Stimulated activated CD8-positive, alpha-beta memory T cell treated with anti-CD3 and anti-CD28 coated beads, Interleukin-2, amount 100 ng/mL, for 48 hours (primary cell): ENCODE results near the gene FAM187B.

Source experiments
- DNase-seq, 2 donors: peaks; one replicate each; pipeline ENCODE4 v3.0.0-alpha.2; 2020; ENCODE audit warnings: low read depth in 2 of 2

The FAM187B gene

DNA sequence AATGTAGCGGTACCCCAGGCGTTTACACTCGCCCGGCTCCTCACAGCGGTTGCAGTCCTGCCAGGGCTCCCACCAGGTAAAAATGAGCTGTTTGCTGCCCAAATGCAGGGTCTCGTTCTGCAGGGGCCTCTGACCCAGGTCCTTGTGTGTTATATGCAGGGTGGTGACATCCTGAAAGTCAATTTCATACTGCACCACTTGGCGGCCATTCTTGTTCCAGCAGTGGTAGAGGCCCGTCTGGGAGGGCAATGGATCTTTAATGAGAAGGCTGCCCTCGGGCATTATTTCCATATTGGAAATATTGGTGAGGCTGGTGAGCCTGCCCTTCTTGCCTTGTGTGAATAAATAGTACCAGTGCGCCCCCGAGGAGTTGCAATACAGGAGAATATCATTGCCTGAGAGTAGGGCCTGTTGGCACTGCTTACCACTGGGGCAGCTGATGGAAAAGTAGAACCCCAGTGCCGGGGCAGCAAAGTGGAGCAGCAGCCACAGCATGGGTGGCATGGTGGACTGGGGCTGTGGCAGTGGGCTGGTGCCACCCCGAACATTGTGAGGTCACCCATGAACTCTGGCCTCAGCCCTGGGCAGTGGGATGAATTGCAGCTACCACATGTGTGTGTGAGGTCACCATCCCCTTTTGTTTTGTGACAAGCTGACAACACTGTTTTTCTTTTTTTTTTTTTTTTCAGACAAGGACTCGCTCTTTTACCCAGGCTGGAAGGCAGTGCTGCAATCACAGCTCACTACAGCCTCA lies at the start of gene FAM187B:
FAM187B (minus strand) TSS at position 563 of the 754 bp plus-strand sequence; CDS start at position 504, 59 bp downstream.
- no peak for DNase-seq

DNA sequence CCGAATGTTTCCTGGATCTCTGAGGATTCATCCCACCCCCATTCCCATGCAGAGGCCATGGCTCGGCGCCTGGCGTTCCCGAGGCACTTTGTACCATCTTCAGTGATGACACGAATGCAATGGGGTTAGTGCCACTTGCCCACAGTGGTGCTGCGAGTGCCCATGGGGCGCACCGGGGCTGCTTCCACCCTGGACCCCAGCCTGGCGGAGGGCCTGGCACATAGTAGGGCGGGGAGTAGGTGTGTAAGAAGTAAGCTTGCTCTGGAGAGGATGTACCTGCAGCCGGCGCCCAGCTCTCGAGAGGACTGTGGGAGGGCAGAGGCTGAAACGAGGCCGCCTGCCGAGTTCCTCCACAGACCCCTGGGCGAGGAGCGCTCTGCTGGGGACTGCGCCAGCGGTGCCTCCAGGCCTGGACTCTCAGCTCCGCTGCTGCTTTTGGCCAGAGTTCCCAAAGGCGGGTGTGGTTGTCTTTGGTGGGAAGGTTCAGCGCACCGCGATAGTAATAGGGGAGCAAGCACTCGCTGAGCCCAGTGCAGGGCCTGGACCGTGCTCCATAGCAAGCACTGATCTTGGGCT lies 48.3 kb upstream of the FAM187B start:
- DNase-seq: no peak

- DNase-seq: no peak
Measured at GRCh38 chr19:35274323-35274722, 45.8 kb upstream of the FAM187B start.

DNA sequence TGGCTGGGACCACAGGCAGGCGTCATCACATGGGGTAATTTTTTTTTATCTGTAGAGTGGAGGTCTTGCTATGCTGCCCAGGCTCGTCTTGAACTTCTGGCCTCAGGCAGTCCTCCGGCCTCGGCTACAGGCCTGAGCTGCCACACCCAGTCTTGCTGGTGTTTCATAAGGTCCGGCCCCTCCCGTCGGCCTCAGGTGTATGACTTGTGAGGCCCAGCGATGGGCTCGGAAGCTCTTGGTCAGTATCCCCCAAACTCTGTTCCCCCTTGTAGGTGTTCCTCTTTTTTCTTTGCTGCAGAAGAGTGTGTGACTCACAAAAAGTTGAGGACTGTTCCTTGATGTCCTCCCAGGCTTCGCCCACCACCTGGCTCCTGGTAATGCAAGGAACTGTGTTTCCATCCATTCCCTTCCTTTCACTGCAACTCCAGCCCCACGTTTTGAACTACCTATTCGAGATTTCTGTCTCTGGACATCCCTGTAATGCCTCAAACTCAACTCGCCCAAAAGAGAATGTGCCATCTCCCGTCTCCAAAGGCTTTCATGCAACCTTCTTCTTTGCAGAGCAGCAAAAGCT lies 45.2 kb upstream of the FAM187B start:
- no peak for DNase-seq

GRCh38 chr19:35272954-35273649 lies 44.6 kb upstream of the FAM187B start:
- no peak for DNase-seq

DNA sequence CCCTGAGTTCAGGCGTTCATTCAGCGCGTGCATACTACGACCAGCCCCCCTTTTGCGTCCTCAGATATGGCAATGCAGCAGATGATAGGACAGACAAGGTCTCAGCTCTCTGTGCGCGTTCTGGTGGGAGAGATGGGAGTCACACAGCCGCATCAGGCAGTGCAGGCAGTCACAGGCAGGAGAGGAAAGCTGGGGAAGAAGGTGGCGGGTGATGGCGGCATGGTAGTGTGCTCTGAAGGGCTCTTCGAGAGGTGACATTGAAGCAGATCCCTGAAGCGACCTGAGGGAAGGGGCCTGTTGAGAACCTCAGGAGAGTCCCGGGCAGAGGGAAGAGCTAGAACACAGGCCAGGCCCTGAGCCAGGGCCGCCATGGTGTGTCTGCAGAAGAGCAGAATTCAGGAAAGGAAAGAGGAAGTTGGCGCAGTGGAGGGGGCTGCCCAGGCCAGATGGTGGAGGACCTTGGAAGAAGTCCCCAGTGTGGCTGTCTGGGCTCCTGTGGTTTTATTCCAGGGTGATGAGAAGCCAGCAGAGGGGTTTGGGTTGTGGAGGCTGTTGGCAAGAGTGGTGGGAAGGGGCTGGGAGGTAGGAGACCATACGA lies 43.7 kb upstream of the FAM187B start:
- no peak for DNase-seq

DNA sequence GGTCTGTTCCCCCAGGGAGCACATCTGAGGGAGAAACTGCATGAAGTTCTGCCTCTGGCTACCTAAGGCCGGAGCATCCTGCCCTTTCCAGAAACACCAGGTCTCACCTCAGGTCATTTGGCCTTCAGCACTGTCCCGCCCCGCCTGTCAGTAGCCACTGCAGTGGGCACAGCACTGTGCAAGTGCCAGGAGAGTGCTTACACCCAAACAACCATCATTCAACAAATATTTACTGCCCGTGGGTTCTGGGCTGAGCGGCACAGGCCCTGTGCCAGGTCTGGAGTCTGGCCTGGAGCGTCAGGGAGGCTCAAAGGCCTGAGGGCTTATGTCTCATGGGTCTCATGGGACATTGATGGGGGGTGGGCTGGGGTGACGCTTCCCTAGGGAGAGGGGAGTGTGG lies 43.0 kb upstream of the FAM187B start:
- no peak for DNase-seq

- no peak for DNase-seq
Measured at GRCh38 chr19:35270381-35270811, 41.9 kb upstream of the FAM187B start.

- peak; percentile 64 to 69 for DNase-seq
Measured at GRCh38 chr19:35269438-35270117, 41.0 kb upstream of the FAM187B start.

DNA sequence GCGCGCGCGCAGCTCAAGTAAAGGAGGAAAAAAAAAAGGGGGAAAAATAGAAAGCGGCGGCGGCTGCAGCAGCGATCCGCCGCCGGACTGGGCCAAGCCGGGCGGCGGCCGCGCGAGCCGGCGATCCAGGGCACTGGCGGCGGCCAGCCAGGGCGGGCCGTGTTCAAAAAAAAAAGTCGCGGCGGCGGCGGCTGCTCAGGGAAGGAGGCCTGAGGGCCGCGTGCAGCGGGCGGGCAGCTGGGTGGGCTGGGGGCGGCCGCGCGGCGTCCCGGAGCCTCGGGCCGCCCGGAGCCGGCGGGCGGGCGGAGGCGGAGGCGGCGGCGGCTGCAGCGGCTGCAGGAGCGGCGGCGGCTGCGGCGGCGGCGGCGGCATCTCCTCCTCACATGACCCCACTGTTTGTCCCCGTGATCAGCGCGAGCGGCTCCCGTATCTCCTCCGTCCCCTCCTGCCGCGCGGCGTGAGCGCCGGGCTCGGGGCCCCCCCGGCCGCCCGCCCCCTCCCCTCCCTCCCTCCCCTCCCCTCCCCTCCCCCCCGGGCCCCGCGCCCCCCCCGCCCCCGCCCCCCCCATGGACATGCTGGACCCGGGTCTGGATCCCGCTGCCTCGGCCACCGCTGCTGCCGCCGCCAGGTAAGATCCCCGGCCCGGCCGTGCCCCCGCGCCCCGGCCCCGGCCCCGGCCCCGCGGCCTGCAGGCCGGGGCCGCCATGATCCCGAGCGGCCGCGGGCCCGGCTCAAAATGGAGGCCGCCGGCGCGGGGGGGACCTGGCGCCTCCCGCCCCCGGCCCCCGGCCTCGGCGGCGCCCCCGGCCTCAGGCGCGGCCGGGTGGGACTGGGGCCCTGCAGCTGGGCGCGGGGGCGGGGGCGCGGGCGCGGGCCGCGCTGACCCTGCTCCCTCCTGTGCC lies 40.2 kb upstream of the FAM187B start, which contains the start of gene USF2:
USF2 (plus strand) TSS at position 427 of the 902 bp plus-strand sequence; CDS start at position 567, 140 bp downstream.
- DNase-seq: peak; percentile 46 to 56

- peak; percentile 59 to 71 for DNase-seq
Measured at GRCh38 chr19:35267818-35268535, 39.4 kb upstream of the FAM187B start.

- peak; percentile 20 for DNase-seq
Measured at GRCh38 chr19:35267353-35267817, 38.8 kb upstream of the FAM187B start.

GRCh38 chr19:35266520-35267352 lies 38.2 kb upstream of the FAM187B start:
- no peak for DNase-seq

DNA sequence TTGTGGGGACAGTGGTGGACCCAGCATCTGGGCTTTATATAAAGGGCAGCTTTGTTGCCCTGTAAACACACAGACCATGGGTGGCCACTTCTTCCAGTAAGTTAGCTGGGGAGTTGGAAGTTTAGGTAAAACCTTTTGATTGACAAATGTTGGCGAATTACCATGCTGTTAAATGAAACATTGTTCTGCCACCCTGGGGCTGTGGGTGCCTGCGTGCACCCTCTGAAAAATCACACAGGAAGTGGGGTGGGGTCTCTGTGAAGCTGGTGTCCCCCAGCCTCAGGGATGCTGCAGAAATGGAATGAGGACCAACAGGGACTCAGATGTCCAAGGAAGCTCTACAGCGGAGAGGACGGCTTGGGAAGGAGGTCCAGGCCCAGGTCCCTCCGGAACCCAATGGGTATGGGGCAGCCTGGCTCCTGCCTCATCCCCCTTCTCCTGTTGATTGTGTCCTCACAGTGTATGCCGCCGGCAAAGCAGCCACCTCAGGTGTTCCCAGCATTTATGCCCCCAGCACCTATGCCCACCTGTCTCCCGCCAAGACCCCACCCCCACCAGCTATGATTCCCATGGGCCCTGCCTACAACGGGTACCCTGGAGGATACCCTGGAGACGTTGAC lies 37.5 kb upstream of the FAM187B start:
- no peak for DNase-seq

- DNase-seq: no peak
Measured at GRCh38 chr19:35265126-35265899, 36.8 kb upstream of the FAM187B start.

DNA sequence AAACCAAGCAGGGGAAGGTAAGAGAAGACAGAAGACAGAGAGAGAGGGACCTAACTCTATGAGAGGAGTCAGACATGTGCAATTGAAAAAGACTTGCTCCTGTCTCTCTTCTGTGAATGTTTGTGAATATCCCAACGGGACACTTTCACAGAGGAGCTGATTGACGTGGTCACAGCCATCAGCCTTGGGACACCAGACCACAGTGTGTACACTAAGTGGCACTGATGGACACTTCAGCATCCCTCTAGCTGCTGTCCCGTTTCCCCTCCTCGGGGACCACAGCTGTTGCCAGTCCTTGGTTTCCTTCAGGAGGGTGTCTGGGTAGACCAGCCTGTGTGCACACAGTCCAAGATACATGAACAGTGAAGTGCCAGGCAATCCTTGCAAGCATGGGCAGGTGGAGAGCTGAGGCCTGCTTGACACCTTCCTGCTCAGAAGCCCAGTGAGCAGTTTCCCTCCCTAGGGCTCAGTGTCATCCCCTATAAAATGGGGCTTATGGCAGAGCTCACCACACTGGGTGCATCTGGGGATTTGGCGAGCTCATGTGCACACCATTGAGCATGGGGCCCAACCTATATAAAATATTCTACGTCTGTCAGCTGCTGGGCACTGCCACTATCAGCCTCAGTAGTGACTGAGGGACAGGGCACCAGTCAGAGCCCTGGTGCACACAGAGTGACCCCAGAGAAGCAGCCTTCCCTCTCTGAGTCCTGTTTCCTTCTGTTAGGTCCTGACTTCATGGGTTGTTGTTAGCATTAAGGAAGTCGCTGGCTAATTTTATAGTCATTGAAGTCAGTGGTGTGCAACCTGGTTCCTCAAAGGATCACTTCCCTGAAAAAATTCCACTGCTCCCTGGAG lies 36.0 kb upstream of the FAM187B start:
- DNase-seq: no peak
